ENCODE results near the gene CCL23. TPM values are rescaled to one million over a fixed set of nuclear protein-coding genes. Genes with fewer than 3 reads are reported as not detected.

The CCL23 gene
- total and polyA plus RNA-seq, 2 donors (not counting 1 experiment from before 2014, with no cell fraction given): not detected

DNA sequence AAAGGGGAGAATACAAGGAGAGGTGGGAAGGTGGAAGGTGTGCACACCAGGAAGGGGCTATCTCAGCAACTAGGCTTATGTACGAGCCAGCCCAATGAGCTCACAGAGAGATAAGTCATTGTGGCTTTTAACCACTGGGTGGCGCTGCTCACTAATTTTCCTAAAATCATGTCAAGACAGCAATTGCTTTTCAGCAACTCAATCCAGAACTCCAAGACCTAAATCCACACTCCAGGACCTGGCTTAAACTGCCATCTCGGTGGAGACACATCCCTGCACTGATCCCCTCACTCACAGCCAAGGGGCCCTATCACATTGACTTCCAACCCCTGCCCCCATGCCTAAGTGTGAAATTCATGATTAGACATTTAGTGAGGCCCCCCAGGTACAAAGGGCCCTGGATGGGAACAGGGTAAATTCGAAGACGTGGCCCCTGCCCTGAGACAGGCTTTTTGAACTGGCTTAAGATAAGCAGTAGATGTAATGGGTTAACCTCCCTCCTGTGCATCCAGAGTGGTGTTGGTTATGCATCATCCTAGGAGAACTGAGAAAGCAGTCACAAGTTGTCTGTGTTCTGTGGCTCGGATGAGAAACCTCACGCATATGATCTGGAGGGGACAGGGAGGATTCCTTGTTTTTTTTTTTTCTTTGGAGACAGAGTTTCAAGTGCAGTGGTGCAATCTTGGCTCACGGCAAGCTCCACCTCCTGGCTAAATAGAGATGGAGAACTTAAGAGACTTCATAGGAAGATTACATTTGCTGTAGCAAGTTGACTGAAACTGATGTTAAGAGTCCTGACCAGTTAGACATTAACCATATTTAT, 48.0 kb downstream of the CCL23 start:
- Histone ChIP-seq H3K36me3 (ENCODE audit: control insufficient read depth, insufficient read depth, low read length) (no peaks in the 10 kb centered on the region), H2AFZ (ENCODE audit: low read length) (no peak overlapping the region), H3K4me2 (ENCODE audit: extremely low read depth, insufficient read depth, low read length) (no peak overlapping the region), H3K9ac (ENCODE audit: insufficient read depth, low read length) (no peak overlapping the region), H4K20me1 (ENCODE audit: control insufficient read depth, extremely low read depth, insufficient read depth, low read length) (no peaks in the 10 kb centered on the region), H3K79me2 (ENCODE audit: control insufficient read depth, insufficient read depth, low read length) (no peaks in the 10 kb centered on the region), H3K27me3 (ENCODE audit: control insufficient read depth, insufficient read depth, low read length) (peaks cover 2% of the 10 kb centered on the region), H3K4me3 (replicated peaks in 1 of 4; ENCODE audit: control extremely low read depth in 1 of 4, insufficient read depth in 1 of 4, low read depth in 3 of 4, low read length in 4 of 4) (no peak overlapping the region), H3K27ac (ENCODE audit: insufficient read depth, low read length) (no peak overlapping the region), H3K9me3 (ENCODE audit: control insufficient read depth, insufficient read depth, low read depth, low read length) (no peaks in the 10 kb centered on the region), H3K4me1 (ENCODE audit: control insufficient read depth, extremely low read depth, insufficient read depth, low read length) (no peaks in the 10 kb centered on the region)
- DNase-seq (ENCODE audit: low read depth in 2 of 2): peak; percentile 57 to 81
- no peak for TF ChIP-seq EZH2 (IDR thresholded peaks at IDR 0.05; ENCODE audit: low read length, missing control alignments)
- TF ChIP-seq, protein P1, sequence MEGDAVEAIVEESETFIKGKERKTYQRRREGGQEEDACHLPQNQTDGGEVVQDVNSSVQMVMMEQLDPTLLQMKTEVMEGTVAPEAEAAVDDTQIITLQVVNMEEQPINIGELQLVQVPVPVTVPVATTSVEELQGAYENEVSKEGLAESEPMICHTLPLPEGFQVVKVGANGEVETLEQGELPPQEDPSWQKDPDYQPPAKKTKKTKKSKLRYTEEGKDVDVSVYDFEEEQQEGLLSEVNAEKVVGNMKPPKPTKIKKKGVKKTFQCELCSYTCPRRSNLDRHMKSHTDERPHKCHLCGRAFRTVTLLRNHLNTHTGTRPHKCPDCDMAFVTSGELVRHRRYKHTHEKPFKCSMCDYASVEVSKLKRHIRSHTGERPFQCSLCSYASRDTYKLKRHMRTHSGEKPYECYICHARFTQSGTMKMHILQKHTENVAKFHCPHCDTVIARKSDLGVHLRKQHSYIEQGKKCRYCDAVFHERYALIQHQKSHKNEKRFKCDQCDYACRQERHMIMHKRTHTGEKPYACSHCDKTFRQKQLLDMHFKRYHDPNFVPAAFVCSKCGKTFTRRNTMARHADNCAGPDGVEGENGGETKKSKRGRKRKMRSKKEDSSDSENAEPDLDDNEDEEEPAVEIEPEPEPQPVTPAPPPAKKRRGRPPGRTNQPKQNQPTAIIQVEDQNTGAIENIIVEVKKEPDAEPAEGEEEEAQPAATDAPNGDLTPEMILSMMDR (conservative IDR thresholded peaks at IDR 0.05 in 1 of 2, IDR thresholded peaks at IDR 0.05 in 1 of 2; ENCODE audit: low read depth in 1 of 2, low read length in 2 of 2): peak; percentile 64 to 75

DNA sequence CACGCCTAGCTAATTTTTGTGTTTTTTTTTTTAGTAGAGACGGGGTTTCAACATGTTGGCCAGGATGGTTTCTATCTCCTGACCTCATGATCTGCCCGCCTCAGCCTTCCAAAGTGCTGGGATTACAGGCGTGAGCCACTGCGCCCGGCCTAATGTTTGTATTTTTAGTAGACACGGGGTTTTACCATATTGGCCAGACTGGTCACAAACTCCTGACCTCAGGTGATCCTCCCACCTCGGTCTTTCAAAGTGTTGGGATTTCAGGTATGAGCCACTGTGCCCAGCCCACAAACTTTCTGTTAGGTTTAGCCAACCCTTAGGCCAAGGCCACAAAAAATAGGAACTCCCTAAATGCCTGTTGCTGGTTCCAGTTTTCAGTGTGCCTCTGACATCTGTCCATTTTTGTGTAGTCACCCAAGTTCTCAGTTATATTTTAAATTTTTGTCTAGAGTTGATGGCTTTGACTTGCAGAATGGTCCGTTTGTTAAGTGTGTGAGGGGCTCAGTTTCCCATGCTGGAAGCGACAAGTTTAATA, 49.2 kb downstream of the CCL23 start:
- Histone ChIP-seq H2AFZ (ENCODE audit: low read length) (no peak overlapping the region), H3K4me1 (ENCODE audit: control insufficient read depth, extremely low read depth, insufficient read depth, low read length) (no peaks in the 10 kb centered on the region), H3K36me3 (ENCODE audit: control insufficient read depth, insufficient read depth, low read length) (no peaks in the 10 kb centered on the region), H4K20me1 (ENCODE audit: control insufficient read depth, extremely low read depth, insufficient read depth, low read length) (no peaks in the 10 kb centered on the region), H3K79me2 (ENCODE audit: control insufficient read depth, insufficient read depth, low read length) (no peaks in the 10 kb centered on the region), H3K4me3 (replicated peaks in 1 of 4; ENCODE audit: control extremely low read depth in 1 of 4, insufficient read depth in 1 of 4, low read depth in 3 of 4, low read length in 4 of 4) (no peak overlapping the region), H3K4me2 (ENCODE audit: extremely low read depth, insufficient read depth, low read length) (no peak overlapping the region), H3K9ac (ENCODE audit: insufficient read depth, low read length) (no peak overlapping the region), H3K27me3 (ENCODE audit: control insufficient read depth, insufficient read depth, low read length) (peaks cover 2% of the 10 kb centered on the region), H3K27ac (ENCODE audit: insufficient read depth, low read length) (no peak overlapping the region), H3K9me3 (ENCODE audit: control insufficient read depth, insufficient read depth, low read depth, low read length) (no peaks in the 10 kb centered on the region)
- DNase-seq (ENCODE audit: low read depth in 2 of 2): no peak
- TF ChIP-seq, protein P1 (conservative IDR thresholded peaks at IDR 0.05 in 1 of 2, IDR thresholded peaks at IDR 0.05 in 1 of 2; ENCODE audit: low read depth in 1 of 2, low read length in 2 of 2): no peak
- no peak for TF ChIP-seq EZH2 (IDR thresholded peaks at IDR 0.05; ENCODE audit: low read length, missing control alignments)

DNA sequence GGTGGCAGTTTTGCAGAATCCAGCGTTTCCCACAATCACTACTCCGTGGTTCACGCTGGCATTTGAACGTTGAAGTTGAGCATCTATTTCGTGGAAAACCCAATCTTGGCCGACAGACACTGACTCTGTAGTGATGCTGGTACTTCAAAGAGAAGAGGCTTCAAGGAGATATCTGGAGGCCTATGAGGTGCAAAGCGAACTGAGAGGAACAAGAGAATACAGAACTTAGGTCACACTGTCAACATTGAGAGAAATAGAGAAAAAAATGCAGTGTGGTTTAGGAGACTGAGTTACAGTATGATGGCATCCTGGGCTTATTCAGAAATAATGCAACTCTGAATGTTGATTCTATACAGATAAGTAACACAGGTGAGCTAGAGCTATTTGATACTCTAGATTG, 52.5 kb downstream of the CCL23 start:
- no peak overlapping the region for H3K4me2 ChIP-seq (ENCODE audit: extremely low read depth, insufficient read depth, low read length)
- TF ChIP-seq, protein P1 (conservative IDR thresholded peaks at IDR 0.05 in 1 of 2, IDR thresholded peaks at IDR 0.05 in 1 of 2; ENCODE audit: low read depth in 1 of 2, low read length in 2 of 2): no peak
- no peak for TF ChIP-seq EZH2 (IDR thresholded peaks at IDR 0.05; ENCODE audit: low read length, missing control alignments)
- no peaks in the 10 kb centered on the region for H3K9me3 ChIP-seq (ENCODE audit: control insufficient read depth, insufficient read depth, low read depth, low read length)
- no peak overlapping the region for H2AFZ ChIP-seq (ENCODE audit: low read length)
- H3K79me2 ChIP-seq (ENCODE audit: control insufficient read depth, insufficient read depth, low read length): no peaks in the 10 kb centered on the region
- peaks cover 2% of the 10 kb centered on the region for H3K27me3 ChIP-seq (ENCODE audit: control insufficient read depth, insufficient read depth, low read length)
- H3K9ac ChIP-seq (ENCODE audit: insufficient read depth, low read length): no peak overlapping the region
- no peaks in the 10 kb centered on the region for H4K20me1 ChIP-seq (ENCODE audit: control insufficient read depth, extremely low read depth, insufficient read depth, low read length)
- no peaks in the 10 kb centered on the region for H3K4me1 ChIP-seq (ENCODE audit: control insufficient read depth, extremely low read depth, insufficient read depth, low read length)
- H3K4me3 ChIP-seq (replicated peaks in 1 of 4; ENCODE audit: control extremely low read depth in 1 of 4, insufficient read depth in 1 of 4, low read depth in 3 of 4, low read length in 4 of 4): no peak overlapping the region
- no peak overlapping the region for H3K27ac ChIP-seq (ENCODE audit: insufficient read depth, low read length)
- no peak for DNase-seq (ENCODE audit: low read depth in 2 of 2)
- H3K36me3 ChIP-seq (ENCODE audit: control insufficient read depth, insufficient read depth, low read length): no peaks in the 10 kb centered on the region

Measured in fibroblast of lung (primary cell).